ENCODE data around the gene FARSA.
"Not testable (repeated sequence)": the region's sequence is repeated elsewhere in the genome, so short reads cannot be mapped to it uniquely, and the experiment has no call there.

Gene FARSA

DNA sequence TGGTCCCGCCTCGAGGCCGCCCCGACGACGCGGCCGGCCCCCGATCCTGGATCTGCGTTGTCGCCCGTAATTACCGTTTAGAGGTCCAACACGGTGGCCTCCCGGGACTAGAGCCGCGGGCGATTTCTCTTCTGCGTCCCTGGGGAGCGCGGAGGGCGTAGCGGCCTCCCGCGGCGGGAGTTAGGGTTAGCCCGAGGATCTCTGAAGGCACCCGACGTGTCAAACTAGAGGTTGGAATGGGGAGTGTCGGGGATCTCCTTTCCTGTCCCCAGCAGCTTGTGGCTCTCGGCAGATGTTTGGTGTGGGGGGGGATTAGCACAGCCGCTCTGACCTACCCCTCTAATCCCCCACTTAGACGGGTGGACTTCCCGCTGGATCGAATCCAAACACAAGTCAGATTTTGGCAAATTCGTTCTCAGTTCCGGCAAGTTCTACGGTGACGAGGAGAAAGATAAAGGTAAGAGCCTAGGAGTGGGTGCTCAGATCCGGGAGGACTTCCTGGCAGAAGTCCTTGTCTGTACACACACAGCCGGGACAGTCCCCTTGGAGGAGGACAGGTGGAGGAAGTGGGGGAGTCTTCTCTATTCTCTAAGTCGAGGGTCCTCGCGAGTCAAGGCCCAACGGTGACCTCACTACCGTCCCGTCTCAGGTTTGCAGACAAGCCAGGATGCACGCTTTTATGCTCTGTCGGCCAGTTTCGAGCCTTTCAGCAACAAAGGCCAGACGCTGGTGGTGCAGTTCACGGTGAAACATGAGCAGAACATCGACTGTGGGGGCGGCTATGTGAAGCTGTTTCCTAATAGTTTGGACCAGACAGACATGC is 5.5 kb upstream of the FARSA start:
- no peak for DNase-seq
- intact Hi-C loops (cut with DNase I): loop anchor here (10.0 kb wide), 1 partner anchor 54 kb away; the partner anchor contains the start of genes DNASE2 and KLF1

DNA sequence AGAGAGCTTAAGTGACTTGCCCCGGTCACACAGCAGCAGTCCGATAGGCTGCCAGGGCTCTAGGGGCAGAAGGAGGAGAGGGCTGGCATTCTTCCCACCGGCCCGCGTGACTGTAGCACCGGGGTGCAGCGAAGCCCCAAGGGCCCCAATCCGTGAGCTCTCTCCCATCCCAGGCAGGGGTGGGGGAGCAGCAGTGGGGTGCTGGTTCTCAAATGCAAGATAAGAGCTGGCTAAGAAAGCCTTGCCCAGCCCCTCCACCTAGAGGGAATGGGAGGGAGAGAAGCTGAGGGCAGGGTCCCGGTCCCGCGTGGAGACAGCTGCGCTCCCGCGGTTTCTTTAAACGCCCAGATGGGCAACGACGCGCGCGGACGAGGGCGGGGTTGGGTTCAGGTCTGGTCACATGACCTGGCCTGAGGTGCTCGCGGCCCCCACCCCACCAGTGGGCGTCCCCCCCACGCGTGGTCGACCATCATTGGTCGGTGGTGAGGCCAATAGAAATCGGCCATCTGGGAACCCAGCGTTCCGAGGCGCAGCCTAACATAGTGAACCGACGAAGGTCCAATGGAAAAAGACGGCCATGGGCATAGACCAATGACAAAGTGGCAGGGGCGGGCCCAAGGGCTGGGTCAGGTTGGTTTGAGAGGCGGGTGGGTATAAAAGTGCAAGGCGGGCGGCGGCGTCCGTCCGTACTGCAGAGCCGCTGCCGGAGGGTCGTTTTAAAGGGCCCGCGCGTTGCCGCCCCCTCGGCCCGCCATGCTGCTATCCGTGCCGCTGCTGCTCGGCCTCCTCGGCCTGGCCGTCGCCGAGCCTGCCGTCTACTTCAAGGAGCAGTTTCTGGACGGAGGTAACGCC is 4.6 kb upstream of the FARSA start, which contains the start of gene CALR:
Gene CALR, plus strand, starts transcription at position 683 of the 852 bp plus-strand sequence. Its CDS starts 71 bp downstream, at position 754.
- intact Hi-C loops (cut with DNase I): loop anchor here (10.0 kb wide), 1 partner anchor 53 kb away; the partner anchor contains the start of genes DNASE2 and KLF1
- DNase-seq: peak; percentile 99 to 100 (median 100)

DNA sequence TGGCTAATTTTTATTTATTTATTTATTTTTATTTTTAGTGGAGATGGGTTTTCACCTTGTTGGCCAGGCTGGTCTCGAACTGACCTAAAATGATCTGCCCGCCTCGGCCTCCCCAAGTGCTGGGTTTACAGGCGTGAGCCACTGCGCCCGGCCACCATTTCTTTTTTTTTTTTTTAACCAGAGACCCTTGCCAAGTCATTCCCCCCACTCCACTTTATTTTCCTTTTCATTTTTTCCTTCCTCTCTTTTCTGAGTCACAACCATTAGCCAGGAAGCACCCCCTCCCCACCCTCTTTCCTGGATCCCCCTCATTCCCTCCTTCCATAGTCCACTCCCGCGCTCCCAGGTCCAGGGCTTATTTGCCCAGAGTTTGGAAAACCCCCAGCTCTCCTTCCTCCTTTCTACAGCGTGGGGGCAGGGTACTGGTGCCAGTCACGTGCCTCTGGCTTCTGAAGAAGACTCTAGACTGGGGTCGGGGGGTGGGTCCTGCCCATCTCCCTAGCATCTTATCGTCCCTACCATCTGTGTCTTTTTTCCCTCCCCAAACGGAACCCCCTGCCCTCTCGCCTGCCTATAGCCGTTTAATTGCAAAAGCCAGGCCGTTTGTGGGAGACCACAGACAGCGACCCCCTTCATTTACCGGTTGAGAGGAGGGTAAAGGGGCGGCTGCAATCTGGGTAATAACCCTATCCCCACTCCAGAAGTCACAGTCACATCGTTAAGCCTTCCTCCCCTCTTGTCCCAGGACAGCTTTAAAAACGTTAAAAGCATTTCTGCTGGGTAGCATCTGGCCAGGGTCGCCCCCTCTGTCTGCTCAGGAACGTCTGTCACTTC is 3.8 kb upstream of the FARSA start:
- DNase-seq: peak in 3 of 10 donors; percentile 23 to 87 (median 35)
- intact Hi-C loops (cut with DNase I): loop anchor here (10.0 kb wide), 1 partner anchor 53 kb away; the partner anchor contains the start of genes DNASE2 and KLF1

DNA sequence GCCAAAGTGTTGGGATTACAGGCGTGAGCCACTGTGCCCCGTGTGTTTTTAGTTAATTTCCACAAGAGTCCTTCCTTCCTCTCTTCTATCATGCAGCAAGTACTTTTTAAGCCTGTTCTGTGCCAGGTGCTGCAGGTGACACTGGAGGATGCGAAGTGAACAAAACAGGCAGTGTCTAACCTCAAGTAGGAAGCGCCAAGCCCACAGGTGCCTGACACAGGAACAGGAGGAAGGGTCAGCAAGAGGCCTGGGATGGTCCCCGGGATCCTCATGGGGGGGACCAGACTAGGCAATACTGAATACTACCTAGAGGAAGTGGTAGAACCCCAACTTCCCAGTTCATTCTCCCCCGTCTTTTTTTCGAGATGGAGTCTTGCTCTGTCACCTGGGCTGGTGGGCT is 3.1 kb upstream of the FARSA start:
- intact Hi-C loops (cut with DNase I): loop anchor here (10.0 kb wide), 1 partner anchor 52 kb away; the partner anchor contains the start of genes DNASE2 and KLF1
- no peak for DNase-seq

DNA sequence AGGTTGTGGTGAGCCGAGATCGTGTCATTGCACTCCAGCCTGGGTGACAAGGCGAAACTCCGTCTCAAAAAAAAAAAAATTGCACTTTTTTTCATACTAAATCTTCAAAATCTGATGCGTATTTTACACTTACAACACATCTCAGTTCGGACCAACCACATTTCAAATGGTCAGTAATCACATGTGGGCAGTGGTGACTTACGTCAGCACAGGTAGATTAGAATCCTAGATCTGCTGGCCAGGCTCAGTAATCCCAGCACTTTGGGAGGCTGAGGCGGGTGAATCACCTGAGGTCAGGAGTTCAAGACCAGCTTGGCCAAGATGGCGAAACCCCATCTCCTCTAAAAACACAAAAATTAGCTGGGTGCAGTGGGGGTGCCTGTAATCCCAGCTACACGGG is 1.6 kb upstream of the FARSA start:
- DNase-seq: no peak
- intact Hi-C loops (cut with DNase I): loop anchor here (10.0 kb wide), 1 partner anchor 50 kb away; the partner anchor contains the start of genes DNASE2 and KLF1

DNA sequence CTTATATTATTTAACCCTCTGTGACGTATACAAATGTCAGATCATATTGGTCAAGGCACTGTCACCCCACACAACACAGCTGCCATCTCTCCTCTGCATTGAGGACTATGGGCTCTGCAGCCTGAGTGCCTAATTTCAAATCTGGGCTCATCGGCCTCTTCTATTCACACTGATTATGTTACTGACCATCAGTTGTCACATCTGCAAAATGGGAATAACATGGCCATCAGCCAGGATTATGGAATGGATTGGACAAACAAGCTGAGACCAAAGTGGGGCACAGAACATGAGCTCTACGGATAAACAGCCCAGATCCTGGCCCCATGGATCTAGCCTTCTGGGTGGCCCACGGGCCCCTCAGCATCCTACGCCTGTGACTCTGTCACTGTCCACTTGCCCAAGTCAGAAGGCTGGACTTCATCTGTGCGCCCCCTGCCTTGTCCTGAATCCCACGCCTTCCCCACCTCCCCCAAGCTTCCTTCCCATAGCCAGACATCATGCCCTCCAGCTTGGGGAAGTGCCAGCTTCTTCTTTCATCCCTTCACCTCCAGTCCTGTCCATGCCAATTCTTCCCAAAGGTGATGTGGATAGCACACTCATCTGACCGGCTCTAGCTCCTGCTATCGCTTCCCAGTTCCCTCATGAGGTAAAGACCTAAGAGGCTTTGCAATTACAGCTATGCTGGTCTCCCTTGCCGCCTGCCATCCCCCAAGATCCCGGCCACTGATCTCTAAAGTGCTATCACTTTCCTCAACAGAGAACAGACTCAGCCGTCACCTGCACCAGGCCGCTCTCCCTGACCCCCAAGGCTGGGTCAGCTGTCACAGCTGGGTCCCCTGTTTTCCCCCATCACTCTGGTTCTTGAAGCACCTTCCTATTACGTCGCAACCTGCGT is 872 bp downstream of the FARSA start:
- intact Hi-C loops (cut with DNase I): loop anchor here (10.0 kb wide), 1 partner anchor 48 kb away; the partner anchor contains the start of genes DNASE2 and KLF1
- DNase-seq: no peak

DNA sequence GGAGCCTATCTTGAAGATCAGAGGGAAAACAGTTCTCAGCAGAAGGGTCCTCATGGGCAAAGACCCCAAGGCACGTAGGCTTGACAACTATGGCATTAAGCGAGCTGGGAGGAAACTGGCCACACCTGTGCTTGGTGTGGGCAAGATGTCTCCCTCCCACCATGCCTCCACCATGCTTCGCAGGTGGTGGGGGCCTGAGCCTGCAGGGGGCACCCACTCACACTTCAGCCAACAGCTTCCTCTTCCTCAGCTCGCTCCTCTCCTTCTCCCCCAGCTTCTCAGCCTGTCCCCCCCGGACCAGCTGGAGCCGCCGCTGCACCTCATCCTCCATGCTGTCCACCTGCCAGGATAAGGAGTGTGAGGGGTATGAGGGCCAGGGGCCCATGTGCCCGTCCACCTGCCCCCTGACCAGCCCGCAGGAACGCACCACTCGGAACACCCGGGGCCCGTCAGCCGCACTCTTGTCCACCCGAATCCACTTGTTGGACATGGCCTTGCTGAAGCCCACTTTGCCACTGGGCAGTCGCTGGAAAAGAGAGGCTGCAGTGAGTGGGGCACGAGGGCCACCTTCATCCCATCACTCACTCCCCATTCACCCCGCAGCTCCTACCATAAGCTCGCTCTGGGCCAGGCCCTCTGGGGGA is 3.4 kb downstream of the FARSA start:
- DNase-seq: no peak
- intact Hi-C loops (cut with DNase I): loop anchor here (10.0 kb wide), 1 partner anchor 45 kb away; the partner anchor contains the start of genes DNASE2 and KLF1

DNA sequence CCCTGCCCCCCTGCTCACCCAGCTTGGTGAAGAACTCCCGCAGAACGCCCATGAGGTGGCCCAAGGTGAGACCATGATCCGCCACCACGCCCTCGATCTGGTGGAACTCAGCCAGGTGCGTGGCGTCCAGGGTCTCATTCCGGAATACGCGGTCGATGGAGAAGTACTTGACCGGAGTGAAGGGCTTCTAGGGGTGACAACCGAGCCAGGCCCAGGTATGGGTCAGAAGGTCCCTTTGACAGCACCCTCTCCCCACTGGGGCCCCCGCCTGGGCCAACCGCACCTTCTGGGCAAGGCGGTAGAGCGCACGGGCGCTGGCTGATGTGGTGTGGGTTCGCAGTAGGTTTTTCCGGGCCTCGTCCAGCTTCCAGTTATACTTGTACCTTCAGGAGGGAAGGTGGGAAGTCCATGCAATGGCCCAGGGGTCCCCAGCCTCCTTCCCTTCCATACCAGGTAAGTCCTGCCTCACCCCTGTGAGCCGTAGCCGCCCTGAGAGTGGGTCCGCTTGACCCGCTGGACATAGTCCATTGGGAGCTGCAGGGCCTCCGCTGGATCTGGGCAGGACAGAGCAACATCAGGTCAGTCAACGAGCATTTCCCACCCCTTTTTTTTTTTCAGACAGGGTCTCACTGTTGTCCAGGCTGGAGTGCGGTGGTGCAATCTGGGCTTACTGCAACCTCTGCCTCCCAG is 8.7 kb downstream of the FARSA start:
- intact Hi-C loops (cut with DNase I): no loop called here
- DNase-seq: no peak

DNA sequence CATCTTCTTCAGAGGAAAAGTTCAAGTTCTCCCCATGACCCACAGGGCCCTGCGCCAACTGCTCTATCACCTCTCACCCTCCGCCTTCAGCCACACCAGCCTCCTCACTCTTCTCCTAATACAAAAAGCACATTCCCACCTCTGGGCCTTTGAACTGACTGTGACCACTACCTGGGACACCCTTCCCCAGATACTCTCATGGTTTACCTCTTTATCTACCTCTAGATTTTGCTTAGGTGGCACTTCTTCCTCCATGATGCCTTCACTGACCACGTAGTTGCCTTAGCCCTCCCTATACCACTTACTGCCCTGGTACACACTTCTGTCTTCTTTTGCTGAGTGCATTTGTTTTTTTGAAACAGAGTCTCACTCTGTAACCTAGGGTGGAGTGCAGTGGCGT is 10.6 kb downstream of the FARSA start:
- DNase-seq: no peak
- intact Hi-C loops (cut with DNase I): no loop called here

DNA sequence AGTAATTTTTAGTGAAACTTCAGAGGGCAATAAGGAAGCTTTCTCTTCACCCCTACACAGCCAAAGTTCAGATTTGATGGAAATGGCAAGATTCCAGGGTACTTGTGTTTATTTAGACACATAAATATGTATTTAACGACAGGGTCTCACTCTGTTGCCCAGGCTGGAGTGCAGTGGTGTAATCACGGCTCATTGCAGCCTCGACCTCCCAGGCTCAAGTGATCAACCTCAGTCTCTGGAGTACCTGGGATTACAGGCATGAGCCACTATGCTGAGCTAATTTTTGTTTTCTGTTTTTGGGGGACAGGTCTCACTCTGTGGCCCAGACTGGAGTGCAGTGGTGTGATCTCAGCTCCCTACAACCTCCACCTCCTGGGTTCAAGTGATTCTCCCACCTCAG is 12.5 kb downstream of the FARSA start:
- DNase-seq: no peak
- intact Hi-C loops (cut with DNase I): no loop called here

DNA sequence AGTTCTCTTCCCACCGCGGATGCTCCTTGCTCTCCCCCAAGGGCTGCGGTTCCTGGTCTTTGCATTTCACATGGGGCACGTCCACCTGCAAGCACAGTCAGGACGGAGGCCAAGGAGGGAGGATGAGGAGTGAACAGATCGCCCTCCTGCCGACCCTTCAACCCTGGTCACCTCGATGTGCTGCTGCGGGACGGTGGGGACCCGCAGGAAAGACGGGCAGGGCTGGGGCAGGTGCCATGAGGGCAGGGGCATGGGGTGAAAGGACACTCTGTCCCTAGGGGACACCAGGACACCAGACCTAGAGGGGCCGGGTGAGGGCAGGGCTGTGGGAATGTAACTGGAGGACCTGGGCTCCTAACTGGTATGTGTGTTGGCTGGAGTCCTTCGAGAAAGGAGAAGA is 15.3 kb downstream of the FARSA start:
- no peak for DNase-seq
- intact Hi-C loops (cut with DNase I): no loop called here

DNA sequence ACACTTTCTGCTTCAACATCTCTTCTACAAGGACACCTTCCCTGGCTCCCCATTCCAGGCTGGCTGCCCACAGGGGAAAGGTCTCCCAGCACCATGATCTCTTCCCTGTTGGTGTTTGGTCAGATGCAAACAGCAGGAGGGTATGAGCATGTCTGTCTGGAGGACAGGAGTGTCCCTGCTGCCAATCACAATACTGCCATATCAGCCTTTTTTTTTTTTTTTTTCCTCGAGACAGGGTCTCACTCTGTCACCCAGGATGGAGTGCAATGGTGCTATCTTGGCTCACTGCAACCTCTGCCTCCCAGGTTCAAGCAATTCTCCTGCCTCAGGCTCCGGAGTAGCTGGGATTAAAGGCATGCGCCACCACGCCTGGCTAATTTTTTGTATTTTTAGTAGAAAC is 17.7 kb downstream of the FARSA start:
- intact Hi-C loops (cut with DNase I): not testable (repeated sequence)

DNA sequence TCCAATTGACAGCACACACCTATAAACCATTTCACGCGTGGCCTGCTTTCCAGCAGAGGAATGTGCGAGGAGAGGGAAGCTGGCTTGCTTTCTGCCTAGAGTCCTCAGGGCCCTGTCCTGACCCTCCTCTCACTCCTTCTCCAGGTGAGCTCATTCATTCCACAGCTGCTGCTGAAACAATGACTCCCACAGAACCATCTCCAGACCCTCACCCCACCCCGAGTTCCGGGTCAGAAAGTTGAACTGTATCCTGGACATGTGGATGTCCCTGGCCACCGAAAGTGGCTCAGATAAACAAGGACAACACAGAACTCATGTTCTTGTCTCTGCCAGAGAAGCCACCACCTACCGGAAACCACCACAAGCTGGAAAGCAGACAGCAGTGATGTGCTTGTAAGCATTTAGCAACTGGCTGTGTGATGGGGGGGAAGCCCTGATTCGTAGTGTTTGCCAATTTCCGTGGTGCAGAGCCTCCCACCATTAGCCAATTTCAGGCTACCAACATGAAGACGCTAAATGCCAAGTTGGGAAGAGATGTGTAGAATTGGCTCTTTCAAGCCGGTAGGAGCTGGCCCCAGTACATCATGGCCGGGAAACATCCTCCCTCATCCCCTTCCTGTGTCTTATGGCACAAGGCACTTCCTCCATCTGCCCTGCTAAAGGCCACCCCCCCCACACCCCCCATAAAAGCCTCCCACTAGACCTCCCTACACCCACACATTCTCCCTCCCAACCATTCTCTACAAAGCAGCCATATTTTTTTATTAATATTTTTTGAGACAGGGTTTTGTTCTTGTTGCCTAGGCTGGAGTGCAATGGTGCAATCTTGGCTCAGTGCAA is 19.4 kb downstream of the FARSA start:
- intact Hi-C loops (cut with DNase I): no loop called here
- DNase-seq: peak in 2 of 10 donors; percentile 21 to 25

More for the DNA sequence above, 17.7 kb downstream of the FARSA start:
- not testable (repeated sequence) for DNase-seq

DNA sequence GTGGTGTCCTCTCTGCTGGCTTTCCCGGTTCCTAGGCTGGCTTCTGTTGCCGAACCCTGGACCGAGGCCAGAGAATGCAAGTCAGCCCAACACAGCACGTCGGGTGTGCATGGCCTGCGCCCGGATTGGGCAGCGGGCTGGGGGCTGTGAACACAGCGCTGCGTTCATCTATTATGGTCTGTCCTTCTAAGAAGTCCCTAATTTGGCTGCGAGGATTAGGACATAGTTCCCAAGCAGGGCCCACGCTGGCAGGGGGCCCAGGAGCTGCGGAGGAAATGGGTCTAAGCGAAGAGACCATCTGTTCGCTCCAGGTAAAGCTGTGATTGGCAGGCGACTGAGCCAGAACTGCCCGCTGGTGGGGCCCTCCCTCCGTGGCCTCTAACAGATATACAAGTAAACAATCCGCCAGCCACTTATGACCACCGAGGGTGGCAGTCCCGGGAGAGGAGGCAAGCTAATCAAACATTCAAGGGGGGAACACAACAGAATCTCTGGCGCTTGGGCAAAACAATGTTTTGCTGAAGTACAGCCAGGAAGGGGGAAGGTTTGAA is 20.4 kb downstream of the FARSA start:
- intact Hi-C loops (cut with DNase I): no loop called here
- DNase-seq: peak; percentile 49 to 96 (median 79)

DNA sequence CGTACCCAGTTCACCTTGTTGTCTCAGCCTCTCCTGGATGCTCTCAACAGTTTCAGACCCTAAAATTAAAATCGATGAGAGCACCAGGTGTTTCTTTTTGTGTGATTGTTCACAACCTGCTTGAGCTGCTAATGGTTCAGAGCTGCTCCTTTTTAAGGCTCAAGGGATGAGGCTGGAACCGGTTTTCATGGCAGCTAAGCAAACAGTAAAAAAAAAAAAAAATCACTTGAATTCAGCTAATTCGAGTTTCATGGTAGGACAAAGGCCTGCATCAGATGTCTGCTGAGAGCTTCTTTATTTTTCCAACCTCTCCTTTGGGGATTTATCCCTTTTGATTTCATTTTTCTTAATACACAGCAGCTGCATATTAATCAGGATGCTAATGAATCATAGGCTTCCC is 20.9 kb downstream of the FARSA start:
- no peak for DNase-seq
- intact Hi-C loops (cut with DNase I): no loop called here

DNA sequence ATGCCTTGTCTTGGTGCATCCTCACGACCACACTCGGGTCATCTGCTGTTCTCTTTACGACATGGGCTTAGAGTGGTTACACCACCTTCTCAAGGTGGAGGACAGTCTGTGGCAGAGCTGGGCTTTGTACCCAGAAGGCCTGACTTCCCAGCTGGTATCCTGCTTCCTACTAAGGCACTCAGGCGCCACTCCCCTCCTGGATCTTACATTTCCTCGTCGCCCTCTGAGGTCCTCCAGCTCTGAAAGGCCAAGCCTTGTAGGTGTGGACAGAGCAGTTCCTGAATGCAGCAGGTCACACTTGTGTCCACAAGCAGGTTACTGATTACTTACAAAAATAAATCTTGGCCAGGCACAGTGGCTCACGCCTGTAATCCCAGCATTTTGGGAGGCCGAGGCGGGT is 26.3 kb downstream of the FARSA start:
- intact Hi-C loops (cut with DNase I): no loop called here
- no peak for DNase-seq
